HAP-1 (cell line): Measurements from ENCODE around the gene TLE3.
"Not testable (repeated sequence)": the region's sequence is repeated elsewhere in the genome, so short reads cannot be mapped to it uniquely, and the experiment has no call there.

Experiments used
- DNase-seq, 2 experiments: peaks; one replicate each; pipeline ENCODE4 v3.0.0-alpha.2; 2016 to 2020; ENCODE audit warnings: low spot score in 2 of 2
- H3K27me3 ChIP-seq: fragments of 250-450 bp; sonication (Bioruptor Pico); 2 replicates; pipeline ENCODE4 v1.5.1; 2020; ENCODE audit warnings: low read depth, mild to moderate bottlenecking, moderate library complexity
- H3K36me3 ChIP-seq: fragments of 250-450 bp; sonication (Bioruptor Pico); replicated peaks from 2 replicates; pipeline ENCODE4 v1.5.1; 2020; ENCODE audit warnings: mild to moderate bottlenecking
- H3K4me1 ChIP-seq: fragments of 250-450 bp; sonication (Bioruptor Pico); 2 replicates; pipeline ENCODE4 v1.5.1; 2020; ENCODE audit warnings: mild to moderate bottlenecking
- H3K4me3 ChIP-seq: fragments of 250-450 bp; sonication (Bioruptor Pico); 2 replicates; pipeline ENCODE4 v1.5.1; 2020; ENCODE audit warnings: mild to moderate bottlenecking, moderate library complexity
- H3K9me3 ChIP-seq: fragments of 250-450 bp; sonication (Bioruptor Pico); 2 replicates; pipeline ENCODE4 v1.5.1; 2020; ENCODE audit warnings: mild to moderate bottlenecking, moderate library complexity
- in situ Hi-C: fragments of 300-500 bp; cut with MboI; formaldehyde crosslinking; loops from 3 replicates; pipeline ENCODE4 v1.14.3; 2020; ENCODE audit warnings: low sequenced_read_pairs, inconsistent platforms, mixed read lengths

The TLE3 gene

DNA sequence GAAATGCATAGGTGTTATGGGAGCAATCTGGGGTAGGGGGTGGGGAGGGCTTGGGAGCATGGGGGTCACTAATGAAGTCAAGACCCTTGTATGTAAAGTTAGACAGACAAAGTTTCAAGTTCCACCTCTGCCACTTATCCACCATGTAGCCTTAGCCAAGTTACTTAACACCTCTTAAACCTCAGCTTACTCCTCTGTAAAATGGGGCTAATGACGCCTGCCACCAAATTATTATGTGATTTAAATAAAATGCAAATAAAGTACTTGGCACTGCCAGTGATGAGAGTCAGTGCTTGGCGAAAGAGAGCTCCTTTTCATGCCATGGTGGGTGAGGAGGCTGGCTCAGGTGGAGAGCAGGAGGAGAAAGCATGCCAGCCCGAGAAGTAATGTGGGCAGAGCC is 18.6 kb upstream of the TLE3 start:
- Histone ChIP-seq H3K4me1 (peaks cover 9% of the 10 kb centered on the region), H3K4me3 (no peak overlapping the region), H3K27me3 (peaks cover 6% of the 10 kb centered on the region; the same call in 1 of the 2 replicates), H3K9me3 (no peaks in the 10 kb centered on the region), H3K36me3 (no peaks in the 10 kb centered on the region)
- in situ Hi-C loops: no loop called here
- DNase-seq: no peak

DNA sequence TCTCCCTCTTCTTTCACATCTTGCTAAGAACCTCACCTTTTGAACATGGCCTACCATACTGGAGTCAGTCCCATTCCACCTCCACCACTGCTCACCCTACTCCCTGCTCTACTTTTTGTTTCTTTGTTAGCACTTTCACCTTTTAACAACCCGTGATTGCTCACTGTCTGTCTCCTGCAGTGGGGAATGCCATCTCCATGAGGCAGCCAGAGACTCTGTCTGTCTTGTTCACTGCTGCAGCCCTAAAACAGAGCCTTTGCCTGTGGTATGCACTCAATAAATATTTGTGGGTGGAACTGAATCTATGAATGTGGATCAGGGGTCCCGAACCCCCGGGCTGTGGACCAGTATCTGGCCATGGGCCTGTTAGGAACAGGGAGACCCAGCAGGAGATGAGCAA is 16.5 kb upstream of the TLE3 start:
- H3K4me3 ChIP-seq: no peak overlapping the region
- no peak for DNase-seq
- H3K36me3 ChIP-seq: no peaks in the 10 kb centered on the region
- H3K27me3 ChIP-seq: peaks cover 6% of the 10 kb centered on the region; the same call in 1 of the 2 replicates
- peaks cover 14% of the 10 kb centered on the region for H3K4me1 ChIP-seq
- no peaks in the 10 kb centered on the region for H3K9me3 ChIP-seq
- in situ Hi-C loops: no loop called here

DNA sequence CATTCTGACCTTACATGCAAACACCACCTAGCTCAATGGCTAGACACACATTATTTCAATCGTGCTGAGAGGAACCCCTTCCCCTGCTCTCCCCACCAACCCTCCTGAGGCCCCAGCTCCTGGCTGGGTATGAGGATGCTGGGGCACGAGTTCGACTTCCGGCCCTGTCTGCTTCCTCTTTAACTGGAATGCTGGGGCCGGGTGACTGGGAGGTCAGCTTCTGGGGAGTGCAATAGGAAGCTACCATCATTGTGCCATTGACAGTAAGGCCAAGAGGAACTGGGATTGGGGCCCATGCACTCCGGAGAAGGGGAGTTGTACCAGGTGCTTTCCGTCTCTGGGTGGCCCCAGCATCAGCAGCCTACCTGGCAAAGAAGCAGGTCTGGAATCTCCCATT is 15.6 kb upstream of the TLE3 start:
- H3K9me3 ChIP-seq: no peaks in the 10 kb centered on the region
- no peak overlapping the region for H3K4me3 ChIP-seq
- in situ Hi-C loops: no loop called here
- H3K4me1 ChIP-seq: peaks cover 14% of the 10 kb centered on the region
- H3K27me3 ChIP-seq: peaks cover 6% of the 10 kb centered on the region; the same call in 1 of the 2 replicates
- H3K36me3 ChIP-seq: no peaks in the 10 kb centered on the region
- no peak for DNase-seq

DNA sequence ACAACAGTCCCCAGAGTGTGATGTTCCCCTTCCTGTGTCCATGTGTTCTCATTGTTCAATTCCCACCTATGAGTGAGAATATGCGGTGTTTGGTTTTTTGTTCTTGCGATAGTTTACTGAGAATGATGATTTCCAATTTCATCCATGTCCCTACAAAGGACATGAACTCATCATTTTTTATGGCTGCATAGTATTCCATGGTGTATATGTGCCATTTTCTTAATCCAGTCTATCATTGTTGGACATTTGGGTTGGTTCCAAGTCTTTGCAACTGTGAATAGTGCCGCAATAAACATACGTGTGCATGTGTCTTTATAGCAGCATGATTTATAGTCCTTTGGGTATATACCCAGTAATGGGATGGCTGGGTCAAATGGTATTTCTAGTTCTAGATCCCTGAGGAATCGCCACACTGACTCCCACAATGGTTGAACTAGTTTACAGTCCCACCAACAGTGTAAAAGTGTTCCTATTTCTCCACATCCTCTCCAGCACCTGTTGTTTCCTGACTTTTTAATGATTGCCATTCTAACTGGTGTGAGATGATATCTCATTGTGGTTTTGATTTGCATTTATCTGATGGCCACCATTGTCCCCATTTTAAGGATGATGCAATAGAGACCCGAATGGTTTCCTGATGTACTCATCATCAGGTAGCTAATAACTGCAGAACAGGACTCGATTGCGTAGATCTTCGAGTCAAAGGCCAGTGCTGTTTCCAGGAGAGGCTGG is 15.0 kb upstream of the TLE3 start:
- H3K36me3 ChIP-seq, in situ Hi-C loops, H3K9me3 ChIP-seq, DNase-seq, H3K4me3 ChIP-seq, H3K27me3 ChIP-seq: not testable (repeated sequence)
- H3K4me1 ChIP-seq: peaks cover 14% of the 10 kb centered on the region

DNA sequence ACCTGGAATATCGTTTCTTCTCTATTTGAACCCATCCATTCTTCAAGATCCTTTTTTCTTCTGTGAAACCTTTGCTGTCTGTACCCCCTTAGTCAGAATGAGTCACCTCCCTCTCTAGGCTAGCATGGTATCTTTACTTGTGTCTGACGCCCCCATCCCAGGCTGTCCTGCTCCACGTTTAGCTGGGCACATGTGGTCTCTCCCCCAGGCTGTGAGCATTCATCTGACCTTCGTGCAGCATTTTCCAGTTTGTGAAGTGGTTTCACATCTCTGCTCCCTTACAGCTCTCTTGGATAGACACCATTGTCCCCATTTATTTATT is 14.3 kb upstream of the TLE3 start:
- H3K36me3 ChIP-seq: no peaks in the 10 kb centered on the region
- no peaks in the 10 kb centered on the region for H3K9me3 ChIP-seq
- peaks cover 14% of the 10 kb centered on the region for H3K4me1 ChIP-seq
- peaks cover 6% of the 10 kb centered on the region for H3K27me3 ChIP-seq
- no peak overlapping the region for H3K4me3 ChIP-seq
- no peak for DNase-seq
- in situ Hi-C loops: no loop called here

DNA sequence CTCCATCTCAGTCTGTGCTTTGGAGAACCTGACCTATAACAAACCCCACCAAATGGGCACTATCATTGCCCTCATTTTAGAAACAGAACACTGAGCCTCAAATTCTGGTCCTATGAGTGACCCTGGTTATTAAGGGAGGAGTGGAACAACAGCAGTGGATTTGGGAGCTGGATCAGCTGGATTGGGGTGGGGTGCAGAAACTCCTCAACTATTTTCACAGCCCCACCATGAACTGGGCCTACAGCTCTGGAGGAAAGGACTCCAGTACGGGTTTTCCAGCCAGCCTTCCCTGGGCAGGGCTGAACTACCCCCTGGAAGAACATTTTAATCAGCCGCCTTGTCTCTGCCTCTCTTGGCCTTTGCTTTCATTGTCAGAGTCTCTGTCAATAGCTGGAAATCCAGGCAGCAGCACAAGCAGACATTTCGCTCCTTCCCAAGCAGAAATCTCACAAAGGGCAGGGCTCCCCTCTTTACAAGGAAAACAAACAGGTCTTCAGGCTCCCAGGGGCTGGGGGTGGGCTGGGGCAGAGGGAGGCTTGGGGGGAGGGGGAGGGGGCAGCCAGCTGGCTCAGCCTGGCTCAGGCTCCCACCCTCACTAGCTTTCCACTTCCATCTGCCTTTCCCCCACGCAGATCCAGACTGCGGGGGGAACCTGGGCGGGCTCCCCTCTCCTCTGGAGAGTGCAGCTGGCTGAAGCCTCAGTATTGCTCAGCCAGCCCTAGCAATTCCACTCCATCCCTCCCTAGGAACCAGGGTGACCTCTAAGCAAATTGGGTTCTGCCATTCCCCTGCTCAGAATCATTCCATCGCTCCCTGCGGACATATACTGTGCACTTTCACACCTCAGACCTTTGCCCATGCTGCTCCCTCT is 13.7 kb upstream of the TLE3 start:
- Histone ChIP-seq H3K4me3 (no peak overlapping the region), H3K27me3 (peaks cover under 1% of the 10 kb centered on the region), H3K36me3 (no peaks in the 10 kb centered on the region), H3K4me1 (peaks cover 14% of the 10 kb centered on the region), H3K9me3 (no peaks in the 10 kb centered on the region)
- in situ Hi-C loops: no loop called here
- DNase-seq: peak; percentile 93 to 97

DNA sequence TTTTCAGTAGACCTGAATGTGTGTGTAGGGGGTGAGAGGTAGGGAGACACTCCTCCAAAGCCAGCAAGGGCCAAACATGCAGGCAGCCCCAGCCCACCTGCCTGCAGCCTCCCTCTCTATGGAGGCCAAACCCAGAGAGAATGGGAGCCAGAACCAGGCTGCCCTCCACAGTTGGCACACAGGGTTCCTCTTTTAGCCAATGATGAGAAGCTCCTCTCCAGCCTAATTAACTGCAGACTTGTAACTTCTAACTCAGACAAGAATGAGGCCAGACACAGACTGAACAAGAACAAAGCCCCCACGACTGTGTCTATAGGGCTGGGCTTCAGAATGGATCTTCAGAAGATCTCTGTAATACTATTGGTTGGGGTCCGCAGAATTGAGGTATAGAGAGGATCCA is 12.3 kb upstream of the TLE3 start:
- in situ Hi-C loops: no loop called here
- Histone ChIP-seq H3K9me3 (no peaks in the 10 kb centered on the region), H3K4me3 (no peak overlapping the region), H3K4me1 (peaks cover 10% of the 10 kb centered on the region), H3K27me3 (no peaks in the 10 kb centered on the region; the same call in 1 of the 2 replicates), H3K36me3 (no peaks in the 10 kb centered on the region)
- DNase-seq: no peak

DNA sequence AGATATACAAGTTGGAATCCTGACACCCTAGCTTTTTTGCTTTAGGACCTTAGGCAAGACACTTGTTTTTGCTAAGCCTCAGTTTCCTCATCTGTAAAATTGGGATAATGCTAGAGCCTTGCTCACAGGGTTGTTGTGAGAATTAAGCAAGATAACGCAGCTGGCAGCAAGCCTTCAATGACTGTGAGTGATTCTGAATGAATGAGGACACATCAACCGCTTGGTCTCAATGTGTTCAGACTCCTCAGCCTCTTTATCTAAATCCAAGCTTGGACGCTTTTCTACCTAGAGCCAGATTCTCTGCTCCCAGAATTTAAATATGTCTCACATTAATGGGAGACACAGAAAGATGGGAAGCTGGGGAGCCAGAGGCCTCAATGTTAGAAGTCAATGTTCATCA is 11.8 kb upstream of the TLE3 start:
- H3K9me3 ChIP-seq: no peaks in the 10 kb centered on the region
- in situ Hi-C loops: no loop called here
- no peak for DNase-seq
- no peaks in the 10 kb centered on the region for H3K36me3 ChIP-seq
- no peak overlapping the region for H3K4me3 ChIP-seq
- no peaks in the 10 kb centered on the region; the same call in 1 of the 2 replicates for H3K27me3 ChIP-seq
- peaks cover 10% of the 10 kb centered on the region for H3K4me1 ChIP-seq

DNA sequence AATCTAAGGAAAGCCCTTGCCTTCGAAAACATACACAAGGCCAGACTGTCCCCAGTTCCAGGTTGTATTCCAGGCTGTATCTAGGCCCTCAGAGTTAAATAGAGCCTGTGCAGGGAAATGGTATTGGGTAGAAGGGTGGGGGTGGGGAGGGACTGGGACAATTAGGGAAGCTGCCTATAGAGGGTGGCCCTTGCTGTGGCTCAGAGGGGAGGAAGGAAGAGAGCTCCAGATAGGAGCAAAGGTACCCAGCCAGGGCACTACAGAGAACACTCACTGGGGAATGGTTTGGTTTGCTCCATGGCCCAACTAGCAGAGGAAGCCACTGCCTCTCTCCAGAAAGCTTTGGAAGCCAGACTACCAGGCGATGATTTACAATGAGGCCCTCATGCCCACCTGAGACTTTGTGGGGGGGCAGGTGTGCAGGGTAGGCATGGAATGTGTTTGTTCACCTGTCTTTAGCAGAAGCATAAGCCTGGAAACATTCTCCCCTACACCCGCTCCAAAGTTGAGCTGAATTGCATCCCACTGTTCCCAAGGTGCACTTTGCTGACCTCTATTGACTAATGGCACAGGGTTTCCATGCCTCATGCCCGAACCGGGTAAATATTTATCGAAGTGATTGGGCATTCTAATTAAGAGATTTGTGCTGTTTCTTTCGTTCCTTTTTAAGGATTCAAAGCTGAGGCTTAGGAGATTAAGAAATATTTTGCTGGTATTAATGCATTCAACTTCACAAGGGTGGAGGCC is 6.3 kb upstream of the TLE3 start:
- H3K9me3 ChIP-seq: no peaks in the 10 kb centered on the region
- no peaks in the 10 kb centered on the region; the same call in 1 of the 2 replicates for H3K27me3 ChIP-seq
- H3K4me3 ChIP-seq: no peak overlapping the region
- H3K36me3 ChIP-seq: no peaks in the 10 kb centered on the region
- in situ Hi-C loops: no loop called here
- DNase-seq: no peak
- H3K4me1 ChIP-seq: peaks cover 17% of the 10 kb centered on the region

DNA sequence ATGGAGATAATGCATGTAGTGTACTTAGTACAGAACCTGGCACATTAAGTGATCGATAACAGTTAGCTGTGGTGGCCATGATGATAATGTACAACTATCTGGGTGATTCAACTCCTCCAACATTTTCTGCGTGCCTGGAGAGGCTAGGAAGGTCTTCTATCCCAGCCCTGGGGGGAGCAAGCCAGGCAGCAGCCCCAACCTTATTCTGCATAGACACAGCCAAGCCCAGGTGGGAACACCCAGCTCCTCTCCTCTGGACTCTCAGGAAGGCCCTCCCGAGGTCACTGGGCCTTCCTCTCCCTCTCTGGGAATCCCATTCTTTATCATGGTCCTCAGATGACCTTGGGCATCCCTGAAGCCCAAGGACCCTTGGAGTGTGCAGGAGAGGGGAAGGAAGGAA is 5.1 kb upstream of the TLE3 start:
- no peaks in the 10 kb centered on the region for H3K9me3 ChIP-seq
- in situ Hi-C loops: no loop called here
- DNase-seq: no peak
- H3K4me1 ChIP-seq: peaks cover 21% of the 10 kb centered on the region
- H3K27me3 ChIP-seq: no peaks in the 10 kb centered on the region; the same call in 1 of the 2 replicates
- H3K4me3 ChIP-seq: no peak overlapping the region
- no peaks in the 10 kb centered on the region for H3K36me3 ChIP-seq

DNA sequence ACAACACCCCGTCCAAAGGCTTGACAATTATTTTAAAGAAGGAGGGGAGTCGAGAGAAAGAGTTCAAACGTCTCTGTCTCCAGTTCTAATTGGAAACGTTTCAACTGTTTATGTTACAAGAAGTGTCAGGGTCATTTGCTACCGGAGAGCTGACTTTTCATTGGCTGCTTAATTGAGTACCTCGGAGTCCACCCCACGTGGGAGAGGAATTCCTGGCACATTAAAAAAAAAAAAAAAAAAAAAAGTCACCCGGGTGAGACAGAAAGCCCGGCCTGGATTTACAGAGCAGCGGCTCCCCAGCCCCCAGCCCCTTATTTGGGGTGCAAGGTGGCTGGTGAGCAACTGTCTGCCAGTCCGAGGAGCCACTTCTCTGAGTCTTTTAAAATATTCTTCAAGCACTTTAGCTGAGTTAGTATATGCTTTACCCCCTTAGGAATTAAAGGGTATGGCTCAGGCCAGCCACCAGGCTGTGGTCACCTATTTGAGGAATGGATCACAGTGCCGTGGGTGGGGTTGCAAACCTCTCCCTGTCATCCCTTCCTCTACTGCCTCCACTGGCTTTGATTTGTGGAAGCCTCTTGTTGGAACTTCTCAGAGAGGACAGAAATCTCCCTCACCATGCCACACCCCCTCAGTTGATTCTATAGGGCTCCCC is 3.9 kb upstream of the TLE3 start:
- in situ Hi-C loops: no loop called here
- Histone ChIP-seq H3K9me3 (no peaks in the 10 kb centered on the region), H3K4me3 (no peak overlapping the region), H3K27me3 (no peaks in the 10 kb centered on the region), H3K4me1 (peaks cover 21% of the 10 kb centered on the region), H3K36me3 (no peaks in the 10 kb centered on the region)
- peak; percentile 95 to 100 for DNase-seq

DNA sequence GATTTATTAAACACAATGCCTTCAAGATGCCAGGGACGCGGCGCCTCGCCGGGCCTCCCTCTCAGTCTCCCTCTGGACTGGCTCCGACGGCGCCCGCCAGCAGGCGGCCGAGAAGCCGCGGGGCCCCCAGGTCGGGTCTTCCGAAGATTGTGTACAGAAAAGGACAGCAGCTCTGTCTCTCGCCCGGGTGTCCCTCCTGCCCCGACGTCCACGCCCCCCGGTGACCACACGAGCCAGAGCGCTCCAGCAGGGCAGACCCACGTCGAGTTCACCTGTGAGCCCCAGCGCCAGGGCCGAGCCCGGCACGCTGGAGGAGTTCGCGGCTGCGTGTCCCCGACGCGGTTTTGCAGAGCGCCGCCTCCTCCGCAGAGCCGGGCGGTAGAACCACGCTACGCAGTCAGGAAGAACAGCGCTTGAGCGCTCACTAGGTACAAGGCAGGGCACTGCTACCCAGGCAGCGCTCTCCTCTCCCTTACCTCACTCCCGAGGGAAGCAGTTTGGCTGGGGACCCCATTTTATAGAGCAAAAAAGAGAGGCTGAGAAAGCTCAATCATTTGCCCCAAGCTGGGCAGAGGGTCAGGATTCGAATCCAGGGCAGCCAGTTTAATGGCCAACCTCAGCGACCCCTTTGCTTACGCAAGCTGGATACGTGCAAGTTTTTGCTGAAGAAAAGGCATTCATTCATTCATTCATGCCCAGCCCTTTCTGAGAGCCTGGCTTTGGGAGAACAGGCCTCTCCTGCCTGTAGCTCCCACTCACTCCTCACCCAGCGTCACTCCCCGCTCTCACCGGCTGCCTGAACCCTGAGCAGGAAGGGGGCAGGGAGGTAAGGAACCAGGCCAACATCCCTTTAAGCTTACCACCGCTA is 3.0 kb upstream of the TLE3 start:
- Histone ChIP-seq H3K4me1 (peaks cover 21% of the 10 kb centered on the region), H3K4me3 (peak overlapping the region; percentile 23)
- DNase-seq: peak; percentile 77 to 83

More for the DNA sequence above, 3.0 kb upstream of the TLE3 start:
- Histone ChIP-seq H3K9me3 (no peaks in the 10 kb centered on the region), H3K27me3 (no peaks in the 10 kb centered on the region), H3K36me3 (peaks cover under 1% of the 10 kb centered on the region; the same call in 1 of the 2 replicates)
- in situ Hi-C loops: no loop called here
